ENCODE data around the gene RTN3. TPM values are rescaled to one million over a fixed set of nuclear protein-coding genes. Genes with fewer than 3 reads are reported as not detected.
A peak's percentile ranks its signal among the peaks of the same experiment; 100 is the strongest.

Gene RTN3
- total RNA-seq, 1 donor from 2014 or later: 61.1 TPM

- Mint-ChIP-seq H3K4me1 (ENCODE audit: low read depth) (peaks cover under 1% of the 10 kb centered on the region), H3K27me3 (ENCODE audit: low read depth) (no peaks in the 10 kb centered on the region), H3K9me3 (no peaks in the 10 kb centered on the region), H3K4me3 (ENCODE audit: low read depth) (no peak overlapping the region), H3K27ac (no peak overlapping the region), H3K36me3 (ENCODE audit: low read depth) (peaks cover 5% of the 10 kb centered on the region)
- intact Hi-C loops (cut with micrococcal nuclease): no loop called here
- no peak for DNase-seq (ENCODE audit: low spot score)
These were observed 80.8 kb downstream of the RTN3 start for GRCh38 chr11:63761931-63762653.

GRCh38 chr11:63762654-63763495 lies 81.6 kb downstream of the RTN3 start:
- H3K4me1 Mint-ChIP-seq (ENCODE audit: low read depth): peaks cover 7% of the 10 kb centered on the region
- peaks cover 5% of the 10 kb centered on the region for H3K36me3 Mint-ChIP-seq (ENCODE audit: low read depth)
- H3K4me3 Mint-ChIP-seq (ENCODE audit: low read depth): no peak overlapping the region
- DNase-seq (ENCODE audit: low spot score): no peak
- intact Hi-C loops (cut with micrococcal nuclease): no loop called here
- H3K27ac Mint-ChIP-seq: no peak overlapping the region
- no peaks in the 10 kb centered on the region for H3K27me3 Mint-ChIP-seq (ENCODE audit: low read depth)
- no peaks in the 10 kb centered on the region for H3K9me3 Mint-ChIP-seq

DNA sequence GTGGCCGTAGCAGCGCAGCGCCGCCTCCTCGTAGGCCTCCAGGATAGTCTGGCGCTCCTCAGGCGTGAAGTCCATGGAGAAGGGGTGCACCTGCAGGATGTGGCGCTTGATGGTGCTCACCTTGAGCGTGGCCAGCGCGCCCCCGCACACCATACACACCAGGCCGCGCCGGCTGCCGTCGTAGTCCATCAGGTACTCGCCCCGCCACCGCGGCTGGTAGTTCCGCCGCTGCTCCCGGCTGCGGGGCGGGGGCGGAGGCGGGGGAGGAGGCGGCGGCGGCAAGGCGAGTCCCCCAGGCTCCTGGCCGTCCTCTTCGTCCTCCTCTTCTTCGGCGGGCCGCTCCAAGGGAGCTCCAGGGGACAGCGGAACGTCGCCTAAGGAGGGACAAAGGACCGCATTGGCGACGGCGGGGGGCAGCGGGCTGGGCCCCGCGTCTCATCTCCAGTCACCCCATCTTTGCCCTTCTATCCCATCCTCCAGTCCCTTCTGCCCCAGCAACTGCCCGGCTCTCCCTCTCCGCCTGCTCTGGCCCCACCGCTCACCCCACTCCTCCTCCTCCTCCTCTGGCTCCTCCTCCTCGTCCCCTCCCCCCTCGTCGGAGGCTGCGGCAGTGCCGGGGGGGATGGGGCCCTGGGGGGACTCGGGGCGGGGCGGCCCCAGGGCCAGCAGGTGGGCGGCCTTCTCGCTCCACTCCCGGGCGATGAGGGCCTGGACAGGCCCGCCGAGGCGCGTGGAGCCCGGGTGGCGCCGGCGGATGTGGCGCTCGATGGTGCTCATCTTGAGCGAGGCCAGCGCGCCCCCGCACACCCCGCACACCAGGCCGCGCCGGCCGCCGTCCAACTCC lies 82.4 kb downstream of the RTN3 start:
- no peak for DNase-seq (ENCODE audit: low spot score)
- intact Hi-C loops (cut with micrococcal nuclease): no loop called here
- Mint-ChIP-seq H3K4me3 (ENCODE audit: low read depth) (no peak overlapping the region), H3K4me1 (ENCODE audit: low read depth) (peaks cover 7% of the 10 kb centered on the region), H3K9me3 (no peaks in the 10 kb centered on the region), H3K36me3 (ENCODE audit: low read depth) (no peaks in the 10 kb centered on the region), H3K27me3 (ENCODE audit: low read depth) (no peaks in the 10 kb centered on the region), H3K27ac (no peak overlapping the region)

GRCh38 chr11:63764340-63764678 lies 83.0 kb downstream of the RTN3 start:
- H3K4me1 Mint-ChIP-seq (ENCODE audit: low read depth): peaks cover 7% of the 10 kb centered on the region
- DNase-seq (ENCODE audit: low spot score): no peak
- no peaks in the 10 kb centered on the region for H3K9me3 Mint-ChIP-seq
- intact Hi-C loops (cut with micrococcal nuclease): no loop called here
- no peaks in the 10 kb centered on the region for H3K36me3 Mint-ChIP-seq (ENCODE audit: low read depth)
- H3K27ac Mint-ChIP-seq: no peak overlapping the region
- no peak overlapping the region for H3K4me3 Mint-ChIP-seq (ENCODE audit: low read depth)
- H3K27me3 Mint-ChIP-seq (ENCODE audit: low read depth): no peaks in the 10 kb centered on the region

DNA sequence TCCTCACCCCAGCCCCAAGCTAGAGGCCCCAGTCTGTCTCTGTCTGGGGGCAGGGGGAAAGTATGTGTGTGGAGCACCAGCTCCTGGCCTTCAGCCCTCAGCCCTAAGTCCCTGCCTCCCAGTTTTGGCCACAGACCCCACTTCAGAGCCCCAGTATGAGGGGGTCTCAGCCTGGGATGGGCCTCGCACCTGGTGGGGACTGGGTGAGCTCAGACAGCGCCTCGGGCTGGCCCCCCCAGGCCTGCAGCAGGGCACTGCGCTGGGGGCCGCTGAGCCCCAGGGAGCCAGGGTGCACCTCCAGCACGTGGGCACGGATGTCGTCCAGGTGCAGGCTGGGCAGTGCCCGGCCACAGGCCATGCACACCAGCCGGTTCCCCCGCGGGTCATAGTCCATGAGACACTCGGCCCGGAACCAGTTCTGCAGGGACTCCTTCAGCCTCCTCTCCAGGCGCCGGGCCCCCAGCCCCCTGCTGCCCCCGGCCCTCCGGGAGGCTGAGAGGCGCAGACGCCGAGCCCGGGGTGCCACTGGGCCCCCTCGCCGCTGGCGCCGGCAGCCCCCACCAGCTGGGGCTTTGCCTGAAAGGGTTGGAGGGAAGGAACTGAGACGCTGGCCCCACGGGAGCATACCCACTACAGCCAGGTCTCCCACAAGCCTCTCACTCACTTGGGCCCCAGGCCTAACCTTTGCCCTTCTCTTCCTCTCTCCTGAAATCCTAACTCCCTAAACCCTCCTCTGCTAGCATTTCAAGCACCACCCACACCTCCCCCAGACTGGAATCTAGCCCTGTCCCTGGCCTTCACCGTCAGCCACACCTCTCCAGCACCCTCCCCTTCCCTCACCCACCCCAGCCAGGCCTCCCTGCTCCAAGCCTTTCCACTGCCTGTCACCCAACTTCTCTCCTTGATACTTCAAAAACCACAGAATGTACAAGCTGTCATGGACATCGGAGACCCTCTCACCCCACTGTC lies 83.7 kb downstream of the RTN3 start:
- peaks cover 7% of the 10 kb centered on the region for H3K4me1 Mint-ChIP-seq (ENCODE audit: low read depth)
- no peaks in the 10 kb centered on the region for H3K36me3 Mint-ChIP-seq (ENCODE audit: low read depth)
- H3K4me3 Mint-ChIP-seq (ENCODE audit: low read depth): no peak overlapping the region
- DNase-seq (ENCODE audit: low spot score): no peak
- H3K9me3 Mint-ChIP-seq: no peaks in the 10 kb centered on the region
- H3K27me3 Mint-ChIP-seq (ENCODE audit: low read depth): peaks cover 3% of the 10 kb centered on the region
- no peak overlapping the region for H3K27ac Mint-ChIP-seq
- intact Hi-C loops (cut with micrococcal nuclease): loop anchor here (5.0 kb wide), 2 partner anchors 47 to 382 kb away; partner anchors contain the start of gene SPINDOC

DNA sequence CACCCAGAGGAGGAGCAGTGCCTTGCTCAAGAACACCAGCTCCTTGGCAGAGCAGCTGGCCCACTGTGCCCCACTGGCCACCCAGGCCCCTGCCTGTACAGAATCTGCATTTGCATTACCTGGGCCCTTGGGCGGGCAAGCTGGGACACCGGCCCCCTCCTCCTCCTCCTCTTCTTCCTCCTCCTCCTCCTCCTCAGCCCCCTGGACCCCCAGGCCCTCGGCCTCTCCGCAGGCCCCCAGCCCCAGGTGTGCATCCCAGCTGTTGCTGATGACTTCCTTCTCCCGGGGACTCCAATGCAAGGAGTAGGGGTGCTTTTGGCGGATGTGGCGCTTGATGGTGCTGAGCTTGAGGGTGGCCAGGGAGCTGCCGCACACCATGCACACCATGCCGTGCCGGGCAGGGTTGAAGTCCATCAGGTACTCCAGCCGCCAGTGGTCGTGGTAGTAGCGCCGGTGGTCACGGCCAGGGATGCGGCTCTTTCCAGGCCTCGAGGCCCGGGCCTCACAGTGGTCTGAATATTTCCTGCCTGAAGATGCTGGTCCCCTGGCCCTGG lies 84.5 kb downstream of the RTN3 start:
- no peak overlapping the region for H3K27ac Mint-ChIP-seq
- peaks cover 11% of the 10 kb centered on the region for H3K27me3 Mint-ChIP-seq (ENCODE audit: low read depth)
- no peak overlapping the region for H3K4me3 Mint-ChIP-seq (ENCODE audit: low read depth)
- peaks cover 10% of the 10 kb centered on the region for H3K4me1 Mint-ChIP-seq (ENCODE audit: low read depth)
- no peaks in the 10 kb centered on the region for H3K36me3 Mint-ChIP-seq (ENCODE audit: low read depth)
- H3K9me3 Mint-ChIP-seq: no peaks in the 10 kb centered on the region
- DNase-seq (ENCODE audit: low spot score): no peak
- intact Hi-C loops (cut with micrococcal nuclease): loop anchor here (5.0 kb wide), 2 partner anchors 47 to 382 kb away; partner anchors contain the start of gene SPINDOC

DNA sequence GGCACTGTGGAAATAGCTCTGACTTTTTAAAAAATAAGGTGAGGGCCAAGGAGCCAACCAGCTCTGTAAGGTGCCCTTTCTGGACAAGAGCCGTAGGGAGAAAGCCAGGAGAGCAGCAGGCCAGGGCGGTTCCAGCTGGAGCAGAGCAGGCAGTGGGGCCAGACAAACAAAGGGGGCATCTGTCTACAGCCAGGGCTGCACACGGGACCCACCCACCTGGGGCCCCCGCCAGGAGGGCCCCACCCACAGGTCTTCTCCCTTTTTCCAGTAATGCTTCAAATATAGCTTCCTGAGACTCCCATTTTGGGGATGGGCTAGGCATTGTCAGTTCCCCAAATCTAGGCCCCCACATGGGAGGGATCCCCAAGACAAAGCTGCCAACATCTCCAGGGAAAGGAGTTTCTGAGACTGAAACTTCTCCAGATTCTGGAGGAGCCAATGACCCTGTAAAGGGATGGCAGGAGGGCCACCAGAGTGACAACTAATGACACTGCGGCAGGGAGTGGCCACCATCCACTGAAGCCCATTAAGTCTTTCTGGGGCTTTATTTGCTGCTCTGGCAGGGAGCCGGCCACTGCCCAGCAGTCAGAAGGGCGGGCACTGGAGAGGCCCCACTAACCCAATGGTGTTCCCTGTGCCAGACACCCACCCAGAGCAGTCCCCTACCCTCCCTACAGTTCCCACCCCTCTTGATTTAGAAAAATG lies 85.4 kb downstream of the RTN3 start:
- Mint-ChIP-seq H3K9me3 (no peaks in the 10 kb centered on the region), H3K4me3 (ENCODE audit: low read depth) (peak overlapping the region; percentile 86), H3K27ac (no peak overlapping the region), H3K36me3 (ENCODE audit: low read depth) (no peaks in the 10 kb centered on the region), H3K27me3 (ENCODE audit: low read depth) (peaks cover 19% of the 10 kb centered on the region), H3K4me1 (ENCODE audit: low read depth) (peaks cover 12% of the 10 kb centered on the region)
- DNase-seq (ENCODE audit: low spot score): no peak
- intact Hi-C loops (cut with micrococcal nuclease): loop anchor here (5.0 kb wide), 2 partner anchors 46 to 381 kb away; partner anchors contain the start of gene SPINDOC

DNA sequence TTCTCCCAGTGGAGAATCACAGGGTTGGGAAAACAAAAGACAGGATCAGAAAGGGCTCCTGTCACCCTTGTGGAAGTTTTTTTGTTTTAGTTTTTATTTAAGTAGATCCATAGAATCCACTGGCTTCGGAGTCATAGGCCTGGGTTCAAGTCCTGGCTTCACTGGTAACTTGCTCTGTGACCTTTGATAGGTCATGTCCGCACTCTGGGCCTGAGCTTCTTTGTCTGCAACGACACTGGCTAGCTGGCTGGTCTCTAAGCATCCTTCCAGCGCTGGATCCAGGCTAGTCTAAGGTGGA lies 85.9 kb downstream of the RTN3 start:
- intact Hi-C loops (cut with micrococcal nuclease): loop anchor here (5.0 kb wide), 2 partner anchors 45 to 380 kb away; partner anchors contain the start of gene SPINDOC
- no peaks in the 10 kb centered on the region for H3K36me3 Mint-ChIP-seq (ENCODE audit: low read depth)
- H3K27me3 Mint-ChIP-seq (ENCODE audit: low read depth): peaks cover 21% of the 10 kb centered on the region
- H3K27ac Mint-ChIP-seq: peak overlapping the region; percentile 24
- H3K4me3 Mint-ChIP-seq (ENCODE audit: low read depth): peak overlapping the region; percentile 86
- no peak for DNase-seq (ENCODE audit: low spot score)
- H3K4me1 Mint-ChIP-seq (ENCODE audit: low read depth): peaks cover 12% of the 10 kb centered on the region
- no peaks in the 10 kb centered on the region for H3K9me3 Mint-ChIP-seq

GRCh38 chr11:63767565-63768236 lies 86.4 kb downstream of the RTN3 start:
- H3K27ac Mint-ChIP-seq: peak overlapping the region; percentile 24
- peaks cover 24% of the 10 kb centered on the region for H3K27me3 Mint-ChIP-seq (ENCODE audit: low read depth)
- intact Hi-C loops (cut with micrococcal nuclease): loop anchor here (2.0 to 5.0 kb wide), 3 partner anchors 45 to 380 kb away; partner anchors contain the start of genes MARK2 and SPINDOC
- peak; percentile 30 for DNase-seq (ENCODE audit: low spot score)
- peaks cover 12% of the 10 kb centered on the region for H3K4me1 Mint-ChIP-seq (ENCODE audit: low read depth)
- peak overlapping the region; percentile 86 for H3K4me3 Mint-ChIP-seq (ENCODE audit: low read depth)
- H3K36me3 Mint-ChIP-seq (ENCODE audit: low read depth): no peaks in the 10 kb centered on the region
- no peaks in the 10 kb centered on the region for H3K9me3 Mint-ChIP-seq

DNA sequence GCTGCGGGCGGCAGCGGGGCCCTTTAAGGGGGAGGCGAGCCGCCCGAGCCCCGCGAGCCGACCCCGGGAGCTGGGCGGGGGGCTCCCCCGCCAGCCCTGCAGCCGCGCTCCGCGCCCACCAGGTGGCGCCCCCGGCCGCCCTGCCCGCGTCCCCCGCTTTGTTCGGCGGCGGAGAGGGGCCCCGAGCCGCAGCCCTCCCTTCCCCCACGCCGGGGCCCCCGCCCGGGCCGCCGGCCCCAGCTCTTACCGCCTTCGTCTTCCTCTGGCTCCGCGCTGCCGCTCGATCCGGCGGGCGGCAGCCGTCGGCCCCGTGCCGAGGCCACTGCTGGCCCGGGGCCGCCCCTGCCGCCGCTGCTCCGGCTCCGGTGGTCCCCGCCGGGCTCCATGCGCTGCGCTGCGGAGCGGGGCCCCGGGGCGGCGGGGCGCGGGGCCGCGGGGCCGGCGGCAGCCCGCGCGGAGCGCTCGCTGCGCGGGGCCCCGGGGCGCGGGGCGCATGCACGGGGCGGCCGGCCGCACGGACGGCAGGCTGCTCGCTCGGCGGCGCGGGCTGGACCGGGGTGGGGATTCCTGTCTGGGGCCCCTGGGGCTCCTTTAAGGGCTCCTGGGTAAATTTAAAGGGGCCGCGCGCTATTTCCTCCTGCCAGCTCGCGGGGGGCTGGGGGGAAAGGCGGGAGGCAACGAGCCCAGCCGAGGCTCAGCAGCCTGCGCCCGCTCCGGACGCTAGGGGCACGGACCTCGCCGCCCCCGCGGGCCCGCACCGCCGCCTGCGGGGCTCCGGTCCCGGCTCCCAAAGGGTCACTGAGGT lies 87.1 kb downstream of the RTN3 start, which contains the start of gene ZFTA:
Gene ZFTA (minus strand): TSS at position 539 of the 805 bp plus-strand sequence. CDS start 153 bp downstream, at position 386.
- H3K4me1 Mint-ChIP-seq (ENCODE audit: low read depth): peaks cover 12% of the 10 kb centered on the region
- H3K27ac Mint-ChIP-seq: peak within 1 kb of the TSS; percentile 24
- no peaks in the 10 kb centered on the region for H3K9me3 Mint-ChIP-seq
- DNase-seq (ENCODE audit: low spot score): peak; percentile 43
- peaks cover 29% of the 10 kb centered on the region for H3K27me3 Mint-ChIP-seq (ENCODE audit: low read depth)
- H3K36me3 Mint-ChIP-seq (ENCODE audit: low read depth): no peaks in the 10 kb centered on the region
- peak within 1 kb of the TSS; percentile 86 for H3K4me3 Mint-ChIP-seq (ENCODE audit: low read depth)
- intact Hi-C loops (cut with micrococcal nuclease): loop anchor here (2.0 to 5.0 kb wide), 3 partner anchors 44 to 379 kb away; partner anchors contain the start of genes MARK2 and SPINDOC

All from activated T-helper 2 cell treated with anti-CD3 and anti-CD28 coated beads, Interferon-gamma antibody, Interleukin-2, Interleukin-4, amounts not matched to agents 10 μg/mL and 5 μg/mL and 100 μg/mL, durations not matched to agents 14 hours and 24 hours and 36 hours (primary cell).